Ovary (tissue), 3 donors: Measurements from ENCODE around the gene LRRC27.

Source experiments
- CTCF ChIP-seq, 3 donors: fragments of 450-650 bp in 2 of 3; fragments of 200-600 bp in 1 of 3; IDR thresholded peaks; one replicate each; pipeline versions ENCODE4 v1.5.1 to v1.8.0; 2016 to 2022; ENCODE audit warnings: antibody characterized with exemption in 3 of 3, mild to moderate bottlenecking in 1 of 3
- EP300 ChIP-seq: sonication (generic); formaldehyde crosslinking; IDR thresholded peaks from one replicate; pipeline ENCODE4 v1.6.1; 2017; ENCODE audit warnings: antibody characterized with exemption
- POLR2A ChIP-seq: fragments of 450-650 bp; IDR thresholded peaks from one replicate; pipeline ENCODE4 v1.6.1; 2017; ENCODE audit warnings: antibody characterized with exemption, mild to moderate bottlenecking, moderate library complexity
- donor health status: DM: no; HTN: no; CAD: no.

- TF ChIP-seq CTCF (IDR thresholded peaks at IDR 0.05) (no peak), EP300 (no peak), POLR2A (no peak)
These were observed 37.3 kb upstream of the LRRC27 start for GRCh38 chr10:132294561-132295318.
